GM13977 (cell line): ENCODE data around the gene GPD1.
A peak's percentile ranks its signal among the peaks of the same experiment; 100 is the strongest.

Source experiments
- DNase-seq: peaks from one replicate; pipeline ENCODE4 v3.0.0; 2012; ENCODE audit warnings: low spot score
- CTCF ChIP-seq: IDR thresholded peaks from 2 replicates; pipeline ENCODE4 v1.5.1; 2012; ENCODE audit warnings: mild to moderate bottlenecking, control low read depth; ENCODE audit not compliant: insufficient read depth; ENCODE audit errors: extremely low read depth, missing control alignments
- in situ Hi-C: fragments of 300-500 bp; cut with MboI; formaldehyde crosslinking; loops from one replicate; pipeline ENCODE4 v1.12.0; 2022; ENCODE audit warnings: low sequenced_read_pairs, low pct_unique_long_range_greater_than_20kb, mixed read lengths, inconsistent platforms; ENCODE audit not compliant: unreplicated experiment

GPD1 gene

DNA sequence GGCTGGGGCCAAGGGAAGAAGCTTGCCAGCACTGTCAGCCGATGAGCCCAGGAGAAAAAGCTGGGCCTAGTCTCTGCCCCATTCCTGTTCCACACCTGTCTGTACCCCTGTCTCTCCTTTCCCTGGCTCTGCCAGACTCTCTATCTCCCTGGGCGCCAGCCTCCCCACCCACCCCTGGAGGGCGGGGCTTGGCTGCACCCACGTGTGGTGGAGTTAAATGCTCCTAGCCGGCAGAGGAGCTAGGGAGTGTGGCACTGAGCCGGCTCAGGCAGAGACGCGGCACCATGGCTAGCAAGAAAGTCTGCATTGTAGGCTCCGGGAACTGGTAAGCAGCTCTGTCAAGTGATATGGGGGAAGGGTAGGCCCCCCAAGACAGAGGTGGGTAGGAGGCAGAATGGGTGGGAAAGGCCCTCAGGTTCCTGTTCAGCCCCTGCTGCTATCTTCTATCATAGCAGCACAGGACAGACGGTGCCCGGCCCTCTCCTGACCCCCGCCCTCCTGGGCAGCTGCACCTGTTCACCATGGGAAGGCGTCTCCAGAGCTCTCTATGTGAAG is at the start of gene GPD1:
Gene GPD1, plus strand, starts transcription at position 242 of the 555 bp plus-strand sequence. Its CDS starts 43 bp downstream, at position 285.
- in situ Hi-C loops = no loop called here
- TF ChIP-seq CTCF = no peak
- no peak for DNase-seq

DNA sequence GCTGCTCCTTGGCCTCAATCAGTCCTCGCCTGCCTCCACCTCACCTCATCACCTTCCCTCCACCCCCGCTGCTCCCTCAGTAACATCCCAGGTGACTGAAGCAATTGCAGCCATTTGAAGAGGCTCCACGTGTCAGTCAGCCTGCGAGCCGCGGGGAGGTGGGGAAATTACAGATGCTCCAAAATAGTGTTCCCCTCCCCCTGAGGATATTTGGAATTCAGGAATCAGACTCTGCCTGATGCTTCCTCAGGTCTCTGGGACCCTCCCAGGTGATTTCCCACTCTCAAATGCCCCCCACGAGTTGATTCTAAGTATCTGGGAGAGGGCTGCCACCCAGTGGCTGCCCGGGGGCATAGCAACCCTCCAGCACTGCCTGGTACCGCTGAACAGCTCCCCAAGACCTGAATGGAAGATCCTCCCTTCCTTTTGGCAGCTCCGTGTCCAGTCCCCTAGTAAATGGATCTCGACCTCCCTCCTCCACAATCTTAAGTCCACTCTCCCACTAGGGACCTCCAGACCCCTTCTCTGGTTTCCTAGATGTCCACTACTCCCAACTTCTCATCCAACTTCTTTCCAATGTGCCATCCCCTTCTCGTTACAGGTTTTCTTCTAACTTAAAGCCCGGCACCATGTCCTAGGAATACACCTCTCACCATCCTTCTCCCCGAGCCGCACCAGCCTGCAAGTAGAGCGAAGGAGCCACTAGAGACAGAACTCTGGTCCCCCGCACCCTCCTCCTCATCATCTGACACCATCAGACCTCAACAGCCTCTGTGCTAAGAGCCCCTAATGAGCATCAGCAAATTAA is 47.8 kb upstream of the GPD1 start:
- DNase-seq = peak; percentile 89
- TF ChIP-seq CTCF = peak; percentile 96
- in situ Hi-C loops = loop anchor here (10.0 kb wide), 1 partner anchor 91 kb away; the partner anchor contains the start of gene AQP5

- no peak for TF ChIP-seq CTCF
- in situ Hi-C loops = loop anchor here (10.0 kb wide), 1 partner anchor 92 kb away; the partner anchor contains the start of gene AQP5
- no peak for DNase-seq
Observed at GRCh38 chr12:50056639-50056976, 47.2 kb upstream of the GPD1 start.

DNA sequence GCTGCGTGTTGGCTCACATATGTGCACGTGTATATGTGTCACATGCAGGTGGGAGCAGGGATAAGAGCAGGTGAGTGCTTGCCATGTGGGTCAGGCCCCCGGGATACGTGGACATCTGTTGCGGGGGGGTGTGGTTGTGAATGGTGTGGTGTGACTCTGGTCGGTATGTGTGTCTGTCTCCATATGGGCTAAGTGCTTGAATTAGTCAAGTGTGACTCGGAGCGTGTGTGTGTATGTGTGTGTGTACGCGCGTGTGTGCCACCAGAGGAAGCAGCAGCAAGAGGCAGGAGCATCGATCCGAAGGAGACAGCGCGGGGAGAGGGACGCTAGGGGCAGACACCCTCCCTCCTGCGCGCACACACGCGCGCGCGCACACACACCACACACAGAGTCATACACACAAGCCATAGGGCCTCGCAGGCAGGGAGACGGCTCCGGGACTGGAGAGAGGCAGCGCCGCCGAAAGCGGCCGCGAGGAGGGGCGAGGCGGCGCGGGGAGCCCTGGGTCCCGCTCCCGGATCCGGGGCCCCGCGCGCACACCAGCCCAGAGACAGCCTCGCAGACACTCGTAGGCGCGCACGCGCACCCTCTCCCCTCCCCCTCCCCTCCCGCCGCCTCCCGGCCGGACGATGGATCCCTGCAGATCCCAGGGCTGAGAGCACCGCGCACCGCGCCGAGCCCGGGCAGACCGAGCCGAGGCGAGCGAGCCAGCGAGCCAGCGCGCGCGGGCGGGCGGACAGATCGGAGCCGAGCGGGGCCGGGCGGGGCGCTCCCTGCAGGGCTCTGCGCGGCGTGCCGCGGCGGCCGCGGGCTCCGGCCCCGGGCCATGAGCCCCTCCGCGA is 46.6 kb upstream of the GPD1 start, which contains the start of gene ASIC1:
Gene ASIC1, plus strand, starts transcription at position 597 of the 842 bp plus-strand sequence. CDS start 1,171 bp downstream, outside the sequence.
- in situ Hi-C loops = loop anchor here (10.0 kb wide), 1 partner anchor 92 kb away; the partner anchor contains the start of gene AQP5
- no peak for TF ChIP-seq CTCF
- DNase-seq = peak; percentile 75

DNA sequence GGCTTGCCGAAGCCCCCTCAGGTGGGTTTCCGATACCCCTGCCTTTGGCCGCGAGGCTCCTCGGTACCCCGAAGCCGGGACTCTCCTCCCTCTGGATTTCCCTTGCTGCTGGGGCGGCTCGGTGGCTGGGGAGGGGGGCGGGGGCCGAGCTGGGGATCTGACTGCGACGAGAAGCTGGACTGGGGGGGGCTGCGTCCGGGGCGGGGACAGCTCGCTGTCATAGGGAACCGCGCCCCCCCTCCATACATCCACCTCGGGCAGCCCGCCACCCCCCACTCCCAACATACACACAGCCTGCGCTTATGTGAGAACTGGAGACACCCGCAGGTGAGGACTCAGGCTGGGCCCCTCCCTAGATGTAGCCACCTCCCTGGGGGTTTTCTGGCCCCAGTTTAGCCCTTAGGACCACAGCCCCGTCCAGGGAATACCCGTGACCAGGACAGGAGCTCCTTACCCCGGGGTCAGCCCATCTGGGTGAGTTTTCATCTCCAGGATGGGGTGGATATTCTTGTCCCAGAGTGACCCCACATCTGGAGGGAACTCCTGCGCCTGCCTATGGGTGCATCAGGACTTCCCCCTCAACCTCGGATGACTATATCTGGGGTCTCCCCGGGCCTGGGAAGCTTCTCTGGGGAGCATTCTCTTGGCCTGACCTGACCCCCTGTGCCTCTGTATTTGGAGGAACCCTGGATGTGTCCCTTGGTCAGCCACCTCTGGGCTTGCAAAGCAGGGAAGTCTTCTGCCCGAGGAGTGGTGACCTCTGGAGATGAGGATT is 45.7 kb upstream of the GPD1 start:
- no peak for TF ChIP-seq CTCF
- in situ Hi-C loops = loop anchor here (10.0 kb wide), 1 partner anchor 93 kb away; the partner anchor contains the start of gene AQP5
- no peak for DNase-seq
